ENCODE data around the gene SEC14L6.
"Not testable (repeated sequence)": the region's sequence is repeated elsewhere in the genome, so short reads cannot be mapped to it uniquely, and the experiment has no call there.

SEC14L6 gene

GRCh38 chr22:30560643-30561202, 14.2 kb upstream of the SEC14L6 start:
- not testable (repeated sequence) for H3K79me2 ChIP-seq (ENCODE audit: insufficient read depth, low read length); H2AFZ ChIP-seq (ENCODE audit: low read length); H3K27me3 ChIP-seq (ENCODE audit: insufficient read depth, low read length, poor library complexity, severe bottlenecking); H3K4me3 ChIP-seq (ENCODE audit: low read length, poor library complexity, severe bottlenecking); H3K9ac ChIP-seq (ENCODE audit: low read depth, low read length, poor library complexity, severe bottlenecking); H3F3A ChIP-seq (ENCODE audit: low read depth); H3K36me3 ChIP-seq (ENCODE audit: insufficient read depth, low read length); H4K20me1 ChIP-seq (ENCODE audit: insufficient read depth, low read length, poor library complexity, severe bottlenecking); H3K9me2 ChIP-seq (replicated peaks; ENCODE audit: low read depth, low read length); H3K4me2 ChIP-seq (ENCODE audit: low read depth, low read length, poor library complexity, severe bottlenecking); H3K9me3 ChIP-seq (ENCODE audit: insufficient read depth, low read depth, low read length); H3K4me1 ChIP-seq (ENCODE audit: insufficient read depth, low read length, poor library complexity, severe bottlenecking)
- TF ChIP-seq CTCF (conservative IDR thresholded peaks at IDR 0.05; ENCODE audit: low read length) = peak; percentile 44

GRCh38 chr22:30559889-30560288, 13.3 kb upstream of the SEC14L6 start:
- H4K20me1 ChIP-seq (ENCODE audit: insufficient read depth, low read length, poor library complexity, severe bottlenecking) = no peaks in the 10 kb centered on the region
- H3K4me1 ChIP-seq (ENCODE audit: insufficient read depth, low read length, poor library complexity, severe bottlenecking) = no peaks in the 10 kb centered on the region
- no peak overlapping the region for H3K9ac ChIP-seq (ENCODE audit: low read depth, low read length, poor library complexity, severe bottlenecking)
- no peak overlapping the region for H3K4me3 ChIP-seq (ENCODE audit: low read length, poor library complexity, severe bottlenecking)
- no peaks in the 10 kb centered on the region for H3F3A ChIP-seq (ENCODE audit: low read depth)
- no peaks in the 10 kb centered on the region for H3K9me2 ChIP-seq (replicated peaks; ENCODE audit: low read depth, low read length)
- H3K9me3 ChIP-seq (ENCODE audit: insufficient read depth, low read depth, low read length) = no peaks in the 10 kb centered on the region
- H3K27me3 ChIP-seq (ENCODE audit: insufficient read depth, low read length, poor library complexity, severe bottlenecking) = no peaks in the 10 kb centered on the region
- H3K79me2 ChIP-seq (ENCODE audit: insufficient read depth, low read length) = no peaks in the 10 kb centered on the region
- no peak for TF ChIP-seq EZH2phosphoT487 (IDR thresholded peaks at IDR 0.05; ENCODE audit: borderline replicate concordance)
- TF ChIP-seq CTCF (conservative IDR thresholded peaks at IDR 0.05; ENCODE audit: low read length) = no peak
- no peaks in the 10 kb centered on the region for H3K36me3 ChIP-seq (ENCODE audit: insufficient read depth, low read length)
- 0 out of 2 replicates have a peak overlapping the region, but pooled peaks have one; percentile 15 for H2AFZ ChIP-seq (ENCODE audit: low read length)
- no peak overlapping the region for H3K4me2 ChIP-seq (ENCODE audit: low read depth, low read length, poor library complexity, severe bottlenecking)

GRCh38 chr22:30557243-30557642, 10.7 kb upstream of the SEC14L6 start:
- no peaks in the 10 kb centered on the region for H3F3A ChIP-seq (ENCODE audit: low read depth)
- H3K36me3 ChIP-seq (ENCODE audit: insufficient read depth, low read length) = no peaks in the 10 kb centered on the region

More at GRCh38 chr22:30557243-30557642, 10.7 kb upstream of the SEC14L6 start:
- no peak overlapping the region for H3K4me3 ChIP-seq (ENCODE audit: low read length, poor library complexity, severe bottlenecking)
- no peak for TF ChIP-seq EZH2phosphoT487 (IDR thresholded peaks at IDR 0.05; ENCODE audit: borderline replicate concordance)
- TF ChIP-seq CTCF (conservative IDR thresholded peaks at IDR 0.05; ENCODE audit: low read length) = no peak; the same call in 1 of the 2 replicates
- no peaks in the 10 kb centered on the region for H3K27me3 ChIP-seq (ENCODE audit: insufficient read depth, low read length, poor library complexity, severe bottlenecking)
- no peaks in the 10 kb centered on the region for H4K20me1 ChIP-seq (ENCODE audit: insufficient read depth, low read length, poor library complexity, severe bottlenecking)
- no peaks in the 10 kb centered on the region for H3K4me1 ChIP-seq (ENCODE audit: insufficient read depth, low read length, poor library complexity, severe bottlenecking)
- H3K4me2 ChIP-seq (ENCODE audit: low read depth, low read length, poor library complexity, severe bottlenecking) = no peak overlapping the region
- no peak overlapping the region for H2AFZ ChIP-seq (ENCODE audit: low read length)
- H3K9me3 ChIP-seq (ENCODE audit: insufficient read depth, low read depth, low read length) = no peaks in the 10 kb centered on the region
- H3K9me2 ChIP-seq (replicated peaks; ENCODE audit: low read depth, low read length) = no peaks in the 10 kb centered on the region
- H3K79me2 ChIP-seq (ENCODE audit: insufficient read depth, low read length) = no peaks in the 10 kb centered on the region
- H3K9ac ChIP-seq (ENCODE audit: low read depth, low read length, poor library complexity, severe bottlenecking) = no peak overlapping the region
